HepG2 (cell line): ENCODE measurements around the gene CCT3.

Experiments
- MXI1 ChIP-seq: IDR thresholded peaks from 3 replicates; pipeline ENCODE4 v1.6.1; 2012; ENCODE audit warnings: low read depth, low read length, inconsistent platforms, borderline replicate concordance
- NCOA1 ChIP-seq: sonication (generic); formaldehyde crosslinking; IDR thresholded peaks from 2 replicates; pipeline ENCODE4 v1.9.0; 2021; ENCODE audit warnings: missing genetic modification reagents
- PHF8 ChIP-seq: sonication (generic); formaldehyde crosslinking; IDR thresholded peaks from 2 replicates; pipeline ENCODE4 v1.5.0; 2020; ENCODE audit warnings: missing genetic modification reagents
- THAP8 ChIP-seq: sonication (generic); formaldehyde crosslinking; IDR thresholded peaks from 2 replicates; pipeline ENCODE4 v1.5.1; 2020; ENCODE audit warnings: missing genetic modification reagents, mild to moderate bottlenecking, borderline replicate concordance

GRCh38 chr1:156359973-156360372 lies 21.9 kb upstream of the CCT3 start:
- TF ChIP-seq PHF8: no peak
- TF ChIP-seq THAP8 (CRISPR knock-in tag): no peak
- no peak for TF ChIP-seq MXI1
- no peak for TF ChIP-seq NCOA1
